ENCODE results near the gene CACNA1A.

CACNA1A gene

DNA sequence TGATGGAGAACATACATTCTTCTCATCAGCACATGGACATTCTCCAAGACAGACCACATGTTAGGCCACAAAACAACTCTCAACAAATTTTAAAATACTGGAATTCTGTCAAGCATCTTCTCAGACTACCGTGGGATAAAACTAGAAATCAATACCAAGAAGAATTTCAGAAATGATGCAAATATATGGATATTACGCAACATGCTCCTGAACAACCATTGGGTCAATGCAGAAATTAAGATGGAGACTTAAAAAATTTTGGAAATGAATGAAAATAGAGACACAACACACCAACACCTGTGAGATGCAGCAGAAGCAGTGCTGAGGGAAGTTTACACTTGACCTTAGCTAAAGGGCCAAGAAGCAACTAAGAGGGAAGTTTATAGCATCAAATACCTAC is 162.8 kb downstream of the CACNA1A start:
- H3K9me3 ChIP-seq (ENCODE audit: control insufficient read depth, insufficient read depth, low read depth, low read length): peaks cover 4% of the 10 kb centered on the region; the same call in 1 of the 2 replicates
- H3K9ac ChIP-seq (ENCODE audit: low read length): no peak overlapping the region
- H3K4me3 ChIP-seq (ENCODE audit: low read depth, low read length): no peak overlapping the region
- no peak overlapping the region for H3K27ac ChIP-seq (ENCODE audit: low read depth, low read length)
- H3K4me1 ChIP-seq (ENCODE audit: control insufficient read depth, insufficient read depth, low read length): no peaks in the 10 kb centered on the region
- H3K36me3 ChIP-seq (ENCODE audit: control insufficient read depth, insufficient read depth, low read length): no peaks in the 10 kb centered on the region
- H3K27me3 ChIP-seq (ENCODE audit: control insufficient read depth, insufficient read depth, low read length): no peaks in the 10 kb centered on the region

DNA sequence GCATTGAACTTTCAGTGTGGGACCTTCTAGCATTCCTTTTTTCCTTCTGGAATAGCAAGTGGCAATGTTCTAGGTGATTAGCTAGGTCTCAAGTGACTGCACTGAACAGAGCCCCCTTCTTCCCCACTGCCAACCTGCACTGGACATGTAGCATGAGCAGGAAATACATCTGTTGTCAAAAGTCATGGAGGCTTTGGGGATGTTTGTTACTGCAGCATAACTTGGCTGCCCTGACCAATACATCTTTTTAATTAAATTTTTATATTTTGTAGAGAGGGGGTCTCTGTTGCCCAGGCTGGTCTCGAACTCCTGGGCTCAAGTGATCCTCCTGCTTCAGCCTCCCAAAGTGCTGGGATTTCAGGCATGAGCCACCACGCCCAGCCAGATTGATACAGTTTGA is 163.6 kb downstream of the CACNA1A start:
- Histone ChIP-seq H3K36me3 (ENCODE audit: control insufficient read depth, insufficient read depth, low read length) (no peaks in the 10 kb centered on the region), H3K4me3 (ENCODE audit: low read depth, low read length) (no peak overlapping the region), H3K4me1 (ENCODE audit: control insufficient read depth, insufficient read depth, low read length) (no peaks in the 10 kb centered on the region), H3K9me3 (ENCODE audit: control insufficient read depth, insufficient read depth, low read depth, low read length) (peaks cover 4% of the 10 kb centered on the region; the same call in 1 of the 2 replicates), H3K9ac (ENCODE audit: low read length) (no peak overlapping the region), H3K27ac (ENCODE audit: low read depth, low read length) (no peak overlapping the region), H3K27me3 (ENCODE audit: control insufficient read depth, insufficient read depth, low read length) (no peaks in the 10 kb centered on the region)

DNA sequence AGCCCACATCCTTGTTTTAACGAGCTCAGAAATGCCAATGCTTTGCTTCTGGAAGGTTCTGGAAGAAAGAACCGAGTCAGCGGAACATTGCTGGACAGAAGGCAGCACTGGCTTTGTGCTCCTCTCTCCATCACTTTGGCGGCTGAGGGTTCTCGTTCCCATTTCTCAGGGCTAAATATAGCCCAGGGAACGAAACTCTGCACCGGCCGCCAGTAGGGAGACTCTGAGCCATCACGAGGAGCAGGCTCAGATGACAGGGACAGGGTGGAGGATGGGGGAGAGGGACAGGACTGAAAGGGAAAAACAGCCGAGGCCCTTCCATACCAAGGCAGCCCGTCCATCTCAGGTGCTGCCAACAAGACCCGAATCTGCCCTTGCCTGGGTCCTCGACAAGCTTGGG is 166.4 kb downstream of the CACNA1A start:
- Histone ChIP-seq H3K4me1 (ENCODE audit: control insufficient read depth, insufficient read depth, low read length) (no peaks in the 10 kb centered on the region), H3K9me3 (ENCODE audit: control insufficient read depth, insufficient read depth, low read depth, low read length) (peaks cover 16% of the 10 kb centered on the region; the same call in 1 of the 2 replicates), H3K36me3 (ENCODE audit: control insufficient read depth, insufficient read depth, low read length) (no peaks in the 10 kb centered on the region), H3K9ac (ENCODE audit: low read length) (no peak overlapping the region), H3K4me3 (ENCODE audit: low read depth, low read length) (no peak overlapping the region), H3K27me3 (ENCODE audit: control insufficient read depth, insufficient read depth, low read length) (no peaks in the 10 kb centered on the region), H3K27ac (ENCODE audit: low read depth, low read length) (no peak overlapping the region)

DNA sequence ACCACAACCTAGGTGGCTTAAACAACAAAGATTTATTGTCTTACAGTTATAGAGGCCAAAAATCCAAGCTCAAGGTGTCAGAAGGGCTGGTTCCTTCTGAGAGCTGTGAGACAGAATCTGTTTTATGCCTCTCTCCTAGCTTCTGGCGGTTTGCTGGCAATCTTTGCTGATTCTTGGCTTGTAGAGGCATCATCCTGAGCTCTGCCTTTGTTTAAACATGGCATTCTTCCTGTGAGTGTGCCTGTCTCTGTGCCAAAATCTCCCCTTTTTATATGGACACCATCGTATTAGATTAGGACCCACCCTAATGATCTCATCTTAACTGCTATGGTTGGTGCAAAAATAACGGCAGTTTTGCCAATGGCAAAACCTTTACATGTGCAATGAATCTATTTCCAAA is 169.1 kb downstream of the CACNA1A start:
- Histone ChIP-seq H3K4me1 (ENCODE audit: control insufficient read depth, insufficient read depth, low read length) (no peaks in the 10 kb centered on the region), H3K9me3 (ENCODE audit: control insufficient read depth, insufficient read depth, low read depth, low read length) (peaks cover 12% of the 10 kb centered on the region; the same call in 1 of the 2 replicates), H3K9ac (ENCODE audit: low read length) (no peak overlapping the region), H3K27ac (ENCODE audit: low read depth, low read length) (no peak overlapping the region), H3K27me3 (ENCODE audit: control insufficient read depth, insufficient read depth, low read length) (no peaks in the 10 kb centered on the region), H3K36me3 (ENCODE audit: control insufficient read depth, insufficient read depth, low read length) (no peaks in the 10 kb centered on the region), H3K4me3 (ENCODE audit: low read depth, low read length) (no peak overlapping the region)

DNA sequence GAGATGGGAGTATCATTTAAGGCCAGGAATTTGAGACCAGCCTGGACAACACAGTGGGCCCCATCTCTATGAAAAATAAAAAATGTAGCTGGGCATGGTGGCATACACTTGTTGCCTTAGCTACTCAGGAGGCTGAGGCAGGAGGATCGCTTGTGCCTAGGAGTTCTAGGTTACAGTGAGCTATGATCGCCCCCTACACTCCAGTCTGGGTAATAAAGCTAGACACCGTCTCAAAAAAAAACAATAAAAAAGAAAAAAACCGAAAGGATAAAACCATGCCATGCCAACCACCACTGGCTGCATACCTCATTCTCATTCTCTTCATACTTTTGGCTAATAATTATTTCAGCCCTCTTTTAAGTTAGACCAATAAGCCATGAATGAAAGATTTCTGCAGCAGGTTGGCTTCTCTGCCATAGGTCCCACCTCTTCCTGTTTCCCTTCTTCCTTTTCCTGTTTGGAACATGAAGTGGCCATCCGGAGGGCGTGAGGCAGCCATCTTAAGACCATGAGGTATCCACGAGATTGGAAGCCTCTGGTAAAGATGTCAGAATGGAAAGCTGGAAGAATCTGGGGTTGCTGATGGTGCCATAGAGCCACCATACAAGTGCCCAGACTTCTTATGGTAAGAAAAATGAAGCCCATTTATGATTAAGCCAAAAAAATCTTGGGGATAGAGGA is 171.3 kb downstream of the CACNA1A start:
- H3K27me3 ChIP-seq (ENCODE audit: control insufficient read depth, insufficient read depth, low read length): no peaks in the 10 kb centered on the region
- no peaks in the 10 kb centered on the region for H3K36me3 ChIP-seq (ENCODE audit: control insufficient read depth, insufficient read depth, low read length)
- H3K9ac ChIP-seq (ENCODE audit: low read length): no peak overlapping the region
- no peak overlapping the region for H3K27ac ChIP-seq (ENCODE audit: low read depth, low read length)
- no peaks in the 10 kb centered on the region for H3K4me1 ChIP-seq (ENCODE audit: control insufficient read depth, insufficient read depth, low read length)
- no peak overlapping the region for H3K4me3 ChIP-seq (ENCODE audit: low read depth, low read length)
- peaks cover 12% of the 10 kb centered on the region; the same call in 1 of the 2 replicates for H3K9me3 ChIP-seq (ENCODE audit: control insufficient read depth, insufficient read depth, low read depth, low read length)

DNA sequence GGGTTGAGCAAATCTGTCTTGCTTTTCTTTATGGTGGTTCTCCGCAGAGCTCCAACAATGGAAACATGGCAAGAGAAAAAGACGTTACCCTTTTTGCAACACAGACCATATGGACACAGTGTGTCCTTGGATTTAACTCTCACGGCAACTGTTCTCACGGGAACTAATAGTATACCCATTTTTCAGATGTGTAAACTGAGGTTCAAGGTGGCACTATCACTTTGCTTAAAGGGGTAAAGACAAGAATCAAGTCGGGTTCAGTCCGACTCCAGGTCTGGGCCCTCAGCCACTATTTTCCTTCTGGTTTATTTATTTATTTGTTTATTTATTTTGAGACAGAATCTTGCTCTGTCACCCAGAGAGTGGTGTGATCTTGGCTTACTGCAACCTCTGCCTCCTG is 176.0 kb downstream of the CACNA1A start:
- Histone ChIP-seq H3K4me1 (ENCODE audit: control insufficient read depth, insufficient read depth, low read length) (no peaks in the 10 kb centered on the region), H3K27ac (ENCODE audit: low read depth, low read length) (no peak overlapping the region), H3K9ac (ENCODE audit: low read length) (no peak overlapping the region), H3K4me3 (ENCODE audit: low read depth, low read length) (no peak overlapping the region), H3K36me3 (ENCODE audit: control insufficient read depth, insufficient read depth, low read length) (no peaks in the 10 kb centered on the region), H3K9me3 (ENCODE audit: control insufficient read depth, insufficient read depth, low read depth, low read length) (no peaks in the 10 kb centered on the region), H3K27me3 (ENCODE audit: control insufficient read depth, insufficient read depth, low read length) (no peaks in the 10 kb centered on the region)

DNA sequence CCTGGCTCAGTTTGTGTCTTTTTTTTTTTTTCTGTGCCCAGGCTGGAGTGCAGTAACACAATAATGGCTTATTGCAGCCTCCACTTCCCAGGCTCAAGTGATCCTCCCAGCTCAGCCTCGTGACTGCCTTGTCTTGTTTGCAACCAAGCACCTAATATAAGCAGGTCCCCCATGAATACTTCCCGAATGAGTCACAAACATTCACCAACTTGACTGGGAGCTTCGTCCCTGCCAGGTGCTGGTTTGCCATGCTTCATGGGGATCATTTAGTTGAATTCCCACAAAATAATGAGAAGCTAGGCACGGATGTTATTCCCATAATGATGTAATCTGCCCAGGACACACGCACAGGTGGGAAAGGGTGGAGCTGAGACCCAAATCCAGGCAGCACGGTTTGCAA is 176.5 kb downstream of the CACNA1A start:
- H3K4me3 ChIP-seq (ENCODE audit: low read depth, low read length): no peak overlapping the region
- no peak overlapping the region for H3K9ac ChIP-seq (ENCODE audit: low read length)
- H3K4me1 ChIP-seq (ENCODE audit: control insufficient read depth, insufficient read depth, low read length): no peaks in the 10 kb centered on the region
- H3K27me3 ChIP-seq (ENCODE audit: control insufficient read depth, insufficient read depth, low read length): no peaks in the 10 kb centered on the region
- no peaks in the 10 kb centered on the region for H3K36me3 ChIP-seq (ENCODE audit: control insufficient read depth, insufficient read depth, low read length)
- H3K9me3 ChIP-seq (ENCODE audit: control insufficient read depth, insufficient read depth, low read depth, low read length): no peaks in the 10 kb centered on the region
- H3K27ac ChIP-seq (ENCODE audit: low read depth, low read length): no peak overlapping the region

DNA sequence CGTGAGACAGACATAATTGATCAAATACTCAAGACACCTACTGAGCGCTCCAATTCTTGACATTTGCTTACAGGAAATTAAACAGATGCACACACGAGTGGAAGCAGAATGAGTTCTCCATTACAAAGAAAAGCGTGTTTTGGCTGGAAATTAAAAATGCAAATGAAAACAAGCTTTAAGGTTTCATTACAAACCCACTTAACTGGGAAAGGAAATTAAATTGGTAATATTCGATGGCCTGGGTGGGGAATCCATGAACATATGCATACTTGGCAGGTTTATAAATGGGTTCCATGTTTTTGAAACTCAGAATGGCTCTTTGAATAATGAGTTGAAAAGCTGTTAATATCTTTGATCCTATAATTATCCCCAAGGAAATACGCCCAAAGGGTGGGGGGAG is 178.0 kb downstream of the CACNA1A start:
- H3K27ac ChIP-seq (ENCODE audit: low read depth, low read length): no peak overlapping the region
- no peaks in the 10 kb centered on the region for H3K4me1 ChIP-seq (ENCODE audit: control insufficient read depth, insufficient read depth, low read length)
- no peaks in the 10 kb centered on the region for H3K9me3 ChIP-seq (ENCODE audit: control insufficient read depth, insufficient read depth, low read depth, low read length)
- no peak overlapping the region for H3K4me3 ChIP-seq (ENCODE audit: low read depth, low read length)
- no peak overlapping the region for H3K9ac ChIP-seq (ENCODE audit: low read length)
- no peaks in the 10 kb centered on the region for H3K36me3 ChIP-seq (ENCODE audit: control insufficient read depth, insufficient read depth, low read length)
- no peaks in the 10 kb centered on the region for H3K27me3 ChIP-seq (ENCODE audit: control insufficient read depth, insufficient read depth, low read length)

DNA sequence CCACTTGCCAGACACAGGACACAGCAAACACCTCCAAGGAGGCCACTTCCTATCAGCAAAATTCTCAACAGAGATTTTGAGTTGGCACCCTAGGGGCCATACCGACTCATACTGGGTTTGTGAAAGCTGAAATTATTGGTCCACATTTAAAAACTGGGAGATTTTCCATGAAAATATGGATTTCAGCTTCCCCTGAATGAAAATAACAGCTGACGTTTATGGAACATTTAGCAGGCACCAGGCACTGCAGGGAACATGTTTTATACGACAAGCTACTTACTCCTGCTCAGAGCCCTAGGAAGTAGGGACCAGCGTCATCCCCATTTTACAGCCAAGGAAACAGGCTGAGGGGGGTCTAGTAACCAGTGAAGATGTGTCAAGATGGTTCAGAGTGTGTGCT is 186.8 kb downstream of the CACNA1A start:
- peaks cover 8% of the 10 kb centered on the region; the same call in 1 of the 2 replicates for H3K36me3 ChIP-seq (ENCODE audit: control insufficient read depth, insufficient read depth, low read length)
- H3K4me3 ChIP-seq (ENCODE audit: low read depth, low read length): no peak overlapping the region
- H3K27me3 ChIP-seq (ENCODE audit: control insufficient read depth, insufficient read depth, low read length): no peaks in the 10 kb centered on the region
- no peaks in the 10 kb centered on the region for H3K4me1 ChIP-seq (ENCODE audit: control insufficient read depth, insufficient read depth, low read length)
- no peak overlapping the region for H3K9ac ChIP-seq (ENCODE audit: low read length)
- H3K27ac ChIP-seq (ENCODE audit: low read depth, low read length): no peak overlapping the region
- peaks cover 10% of the 10 kb centered on the region for H3K9me3 ChIP-seq (ENCODE audit: control insufficient read depth, insufficient read depth, low read depth, low read length)

DNA sequence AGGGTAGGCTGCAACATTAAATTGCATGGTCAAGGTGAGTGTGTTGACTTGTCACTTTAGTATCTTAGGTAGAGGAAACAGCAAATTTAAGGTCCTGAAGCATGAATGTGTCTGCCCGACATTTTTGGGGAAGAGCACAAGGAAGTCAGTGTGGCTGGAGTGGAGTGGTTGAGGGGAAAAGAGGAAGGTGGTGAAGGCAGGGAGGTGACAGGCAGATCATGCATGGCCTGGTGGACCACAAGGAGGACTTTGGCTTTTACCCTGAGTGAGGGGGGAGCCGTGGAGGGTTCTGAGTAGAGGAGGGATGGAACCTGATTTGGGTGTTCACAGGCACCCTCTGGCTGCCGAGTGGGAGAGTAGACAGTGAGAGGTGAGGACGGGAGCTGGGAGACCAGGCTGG is 188.1 kb downstream of the CACNA1A start:
- no peaks in the 10 kb centered on the region for H3K27me3 ChIP-seq (ENCODE audit: control insufficient read depth, insufficient read depth, low read length)
- 0 out of 2 replicates have a peak, but pooled peaks cover 4% of the 10 kb centered on the region for H3K4me1 ChIP-seq (ENCODE audit: control insufficient read depth, insufficient read depth, low read length)
- H3K36me3 ChIP-seq (ENCODE audit: control insufficient read depth, insufficient read depth, low read length): peaks cover 8% of the 10 kb centered on the region; the same call in 1 of the 2 replicates
- no peak overlapping the region for H3K4me3 ChIP-seq (ENCODE audit: low read depth, low read length)
- H3K9ac ChIP-seq (ENCODE audit: low read length): no peak overlapping the region
- peaks cover 10% of the 10 kb centered on the region for H3K9me3 ChIP-seq (ENCODE audit: control insufficient read depth, insufficient read depth, low read depth, low read length)
- H3K27ac ChIP-seq (ENCODE audit: low read depth, low read length): no peak overlapping the region

DNA sequence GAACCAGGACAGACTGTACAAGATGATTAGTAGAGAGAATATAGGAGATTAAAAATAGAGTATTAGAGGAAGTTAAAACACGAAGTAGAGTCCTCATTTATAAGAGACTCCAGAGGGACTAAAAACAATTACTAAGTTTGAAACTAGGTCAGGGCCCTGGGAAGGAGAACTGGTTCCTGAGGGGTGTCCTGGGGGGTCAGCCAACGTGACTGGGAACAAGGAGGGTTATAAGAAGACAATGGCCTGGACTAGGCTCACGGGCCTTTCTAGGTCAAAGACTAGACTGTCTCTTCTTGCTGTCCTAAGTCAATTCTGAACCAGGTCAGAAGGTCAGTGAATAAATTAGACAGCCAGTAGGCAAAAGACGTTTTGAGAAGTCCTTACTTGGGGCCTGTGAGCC is 190.8 kb downstream of the CACNA1A start:
- Histone ChIP-seq H3K27ac (ENCODE audit: low read depth, low read length) (no peak overlapping the region), H3K36me3 (ENCODE audit: control insufficient read depth, insufficient read depth, low read length) (peaks cover 8% of the 10 kb centered on the region; the same call in 1 of the 2 replicates), H3K4me1 (ENCODE audit: control insufficient read depth, insufficient read depth, low read length) (0 out of 2 replicates have a peak, but pooled peaks cover 4% of the 10 kb centered on the region), H3K9ac (ENCODE audit: low read length) (no peak overlapping the region), H3K27me3 (ENCODE audit: control insufficient read depth, insufficient read depth, low read length) (no peaks in the 10 kb centered on the region), H3K9me3 (ENCODE audit: control insufficient read depth, insufficient read depth, low read depth, low read length) (peaks cover 10% of the 10 kb centered on the region), H3K4me3 (ENCODE audit: low read depth, low read length) (no peak overlapping the region)

Measured in HUES6 (cell line).